ENCODE data around the gene FOXP4.

Gene FOXP4

DNA sequence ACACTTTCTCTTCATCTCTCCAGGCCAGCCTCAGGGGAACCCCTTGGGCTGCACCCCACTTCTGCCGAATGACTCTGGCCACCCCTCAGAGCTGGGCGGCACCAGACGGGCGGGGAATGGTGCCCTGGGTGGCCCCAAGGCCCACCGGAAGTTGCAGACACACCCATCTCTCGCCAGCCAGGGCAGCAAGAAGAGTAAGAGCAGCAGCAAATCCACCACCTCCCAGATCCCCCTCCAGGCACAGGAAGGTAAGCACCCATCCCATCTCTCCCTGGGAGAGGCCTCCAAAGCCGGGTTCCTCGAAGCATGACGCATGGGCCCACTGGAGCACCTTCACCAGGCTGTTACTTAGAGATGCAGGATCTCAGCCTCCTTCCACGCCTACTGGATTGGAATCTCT, 103.4 kb downstream of the FOXP4 start:
- no peak for DNase-seq

- DNase-seq: no peak
These were observed 103.9 kb downstream of the FOXP4 start for GRCh38 chr6:41650120-41650519.

DNA sequence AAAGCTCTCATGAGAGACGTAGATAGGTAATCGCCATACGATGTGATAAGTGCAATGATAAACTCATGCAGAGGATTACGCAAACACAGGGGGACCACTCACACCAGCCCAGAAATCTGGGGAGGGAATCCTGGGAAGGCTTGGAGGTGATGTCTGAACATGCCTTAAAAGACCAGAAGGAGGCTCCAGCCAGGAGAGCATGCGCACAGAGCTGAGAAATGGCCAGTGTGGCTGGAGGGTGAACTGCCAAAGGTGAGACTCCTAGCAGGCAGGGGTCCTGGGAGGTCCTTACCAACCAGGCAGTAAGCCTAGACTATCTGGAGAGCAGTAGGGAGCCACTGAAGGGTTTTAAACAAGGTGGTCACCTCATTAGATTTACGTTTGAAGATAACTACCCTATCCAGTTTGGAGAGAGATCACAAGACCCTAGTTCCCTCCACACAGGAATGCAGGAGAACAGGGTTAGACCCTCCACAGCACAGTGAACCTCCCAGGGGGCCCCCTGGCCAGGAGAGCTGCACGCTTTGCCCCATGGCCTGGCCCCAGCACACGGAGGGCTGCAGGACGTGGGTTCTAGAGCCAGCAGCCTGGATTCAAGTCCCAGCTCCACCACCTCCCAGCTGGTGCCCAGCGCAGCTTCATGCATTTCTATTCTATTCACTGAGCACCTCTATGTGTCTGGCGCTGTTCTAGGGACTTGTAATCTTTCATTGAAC, 105.2 kb downstream of the FOXP4 start:
- no peak for DNase-seq

Data from stimulated activated CD4-positive, alpha-beta T cell treated with anti-CD3 and anti-CD28 coated beads, Interleukin-4, amount 100 ng/mL, for 1 hour (primary cell).